ENCODE results near the gene CHAT. TPM values are rescaled to one million over a fixed set of nuclear protein-coding genes. Genes with fewer than 3 reads are reported as not detected.

The CHAT gene
- total RNA-seq, 1 experiment from 2014 or later = 0.18 TPM

DNA sequence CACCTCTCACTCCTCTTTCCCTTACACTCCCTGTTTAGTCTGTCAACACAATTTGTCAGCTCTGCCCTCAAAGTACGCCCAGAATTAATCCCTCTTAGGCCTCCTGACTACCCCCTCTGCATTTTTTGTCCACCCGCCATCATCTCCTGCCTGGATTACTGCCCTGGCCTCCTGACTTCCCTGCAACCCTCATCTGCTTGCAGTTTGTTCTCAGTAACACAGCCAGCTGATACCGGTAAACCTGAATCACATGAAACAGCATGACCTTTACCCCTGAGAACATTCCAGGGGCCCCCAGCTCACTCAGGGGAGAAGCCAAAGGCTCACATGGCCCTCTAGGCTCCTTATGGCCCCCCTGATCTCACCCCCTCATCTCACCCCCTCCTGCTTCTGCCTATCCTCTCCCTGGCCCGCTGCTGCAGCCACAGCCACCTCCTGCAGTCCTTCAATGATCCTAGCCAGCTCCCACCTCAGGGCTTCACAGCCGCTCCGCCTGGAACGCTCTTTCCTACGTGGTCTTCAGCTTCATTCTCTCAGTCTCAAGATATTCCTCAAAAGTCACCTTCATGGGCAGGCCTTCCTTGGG, 74.5 kb downstream of the CHAT start:
- Mint-ChIP-seq H3K4me3 (ENCODE audit: unreplicated experiment) (no peak overlapping the region), H3K27me3 (ENCODE audit: insufficient read depth, unreplicated experiment) (no peaks in the 10 kb centered on the region), H3K36me3 (ENCODE audit: insufficient read depth, unreplicated experiment) (no peaks in the 10 kb centered on the region), H3K4me1 (ENCODE audit: low read depth, unreplicated experiment) (peaks cover 14% of the 10 kb centered on the region), H3K9me3 (ENCODE audit: unreplicated experiment) (peaks cover 10% of the 10 kb centered on the region), H3K27ac (ENCODE audit: unreplicated experiment) (no peak overlapping the region)
- TF ChIP-seq, protein P1, sequence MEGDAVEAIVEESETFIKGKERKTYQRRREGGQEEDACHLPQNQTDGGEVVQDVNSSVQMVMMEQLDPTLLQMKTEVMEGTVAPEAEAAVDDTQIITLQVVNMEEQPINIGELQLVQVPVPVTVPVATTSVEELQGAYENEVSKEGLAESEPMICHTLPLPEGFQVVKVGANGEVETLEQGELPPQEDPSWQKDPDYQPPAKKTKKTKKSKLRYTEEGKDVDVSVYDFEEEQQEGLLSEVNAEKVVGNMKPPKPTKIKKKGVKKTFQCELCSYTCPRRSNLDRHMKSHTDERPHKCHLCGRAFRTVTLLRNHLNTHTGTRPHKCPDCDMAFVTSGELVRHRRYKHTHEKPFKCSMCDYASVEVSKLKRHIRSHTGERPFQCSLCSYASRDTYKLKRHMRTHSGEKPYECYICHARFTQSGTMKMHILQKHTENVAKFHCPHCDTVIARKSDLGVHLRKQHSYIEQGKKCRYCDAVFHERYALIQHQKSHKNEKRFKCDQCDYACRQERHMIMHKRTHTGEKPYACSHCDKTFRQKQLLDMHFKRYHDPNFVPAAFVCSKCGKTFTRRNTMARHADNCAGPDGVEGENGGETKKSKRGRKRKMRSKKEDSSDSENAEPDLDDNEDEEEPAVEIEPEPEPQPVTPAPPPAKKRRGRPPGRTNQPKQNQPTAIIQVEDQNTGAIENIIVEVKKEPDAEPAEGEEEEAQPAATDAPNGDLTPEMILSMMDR (IDR thresholded peaks at IDR 0.05; ENCODE audit: insufficient read depth in 1 of 2, low read depth in 1 of 2, low read length in 1 of 2, severe bottlenecking in 1 of 2, unreplicated experiment in 1 of 2) = no peak
- DNase-seq = peak in 1 of 2 experiments; percentile 30
- H3K4me3 ChIP-seq (ENCODE audit: low read depth, low read length) = no peak overlapping the region
- ChIA-PET POLR2A (no interaction called here), CTCF (interaction anchor here (0.7 kb wide), 1 partner anchor 74 kb away, joined by 9 read pairs; the partner anchor contains the start of gene OGDHL)
- intact Hi-C loops (cut with micrococcal nuclease; ENCODE audit: unreplicated experiment) = no loop called here
- no peaks in the 10 kb centered on the region for H3K36me3 ChIP-seq (ENCODE audit: control insufficient read depth, insufficient read depth, low read length)
- peaks cover 8% of the 10 kb centered on the region; the same call in 1 of the 2 replicates for H3K4me1 ChIP-seq
- no peaks in the 10 kb centered on the region for H3K27me3 ChIP-seq (replicated peaks; ENCODE audit: control insufficient read depth, insufficient read depth, low read length)
- BruUV-seq (replicated peaks) = no TSS peak
- H3K9me3 ChIP-seq = peaks cover 5% of the 10 kb centered on the region; the same call in 1 of the 2 replicates

GRCh38 chr10:49688920-49689319, 75.1 kb downstream of the CHAT start:
- Mint-ChIP-seq H3K36me3 (ENCODE audit: insufficient read depth, unreplicated experiment) (no peaks in the 10 kb centered on the region), H3K27ac (ENCODE audit: unreplicated experiment) (no peak overlapping the region), H3K4me3 (ENCODE audit: unreplicated experiment) (no peak overlapping the region), H3K9me3 (ENCODE audit: unreplicated experiment) (peaks cover 10% of the 10 kb centered on the region), H3K27me3 (ENCODE audit: insufficient read depth, unreplicated experiment) (no peaks in the 10 kb centered on the region), H3K4me1 (ENCODE audit: low read depth, unreplicated experiment) (peaks cover 14% of the 10 kb centered on the region)
- ChIA-PET CTCF (interaction anchor here (0.7 kb wide), 1 partner anchor 73 kb away, joined by 9 read pairs; the partner anchor contains the start of gene OGDHL), POLR2A (no interaction called here)
- peaks cover 5% of the 10 kb centered on the region; the same call in 1 of the 2 replicates for H3K9me3 ChIP-seq
- BruUV-seq (replicated peaks) = no TSS peak
- TF ChIP-seq, protein P1 (IDR thresholded peaks at IDR 0.05; ENCODE audit: insufficient read depth in 1 of 2, low read depth in 1 of 2, low read length in 1 of 2, severe bottlenecking in 1 of 2, unreplicated experiment in 1 of 2) = no peak
- H3K4me1 ChIP-seq = peaks cover 8% of the 10 kb centered on the region; the same call in 1 of the 2 replicates
- H3K27me3 ChIP-seq (replicated peaks; ENCODE audit: control insufficient read depth, insufficient read depth, low read length) = no peaks in the 10 kb centered on the region
- intact Hi-C loops (cut with micrococcal nuclease; ENCODE audit: unreplicated experiment) = no loop called here
- no peaks in the 10 kb centered on the region for H3K36me3 ChIP-seq (ENCODE audit: control insufficient read depth, insufficient read depth, low read length)
- no peak for DNase-seq
- no peak overlapping the region for H3K4me3 ChIP-seq (ENCODE audit: low read depth, low read length)

- H3K36me3 ChIP-seq (ENCODE audit: control insufficient read depth, insufficient read depth, low read length) = no peaks in the 10 kb centered on the region
- no peak overlapping the region for H3K27ac Mint-ChIP-seq (ENCODE audit: unreplicated experiment)
- DNase-seq = no peak
- no peak overlapping the region for H3K4me3 Mint-ChIP-seq (ENCODE audit: unreplicated experiment)
- intact Hi-C loops (cut with micrococcal nuclease; ENCODE audit: unreplicated experiment) = no loop called here
- H3K27me3 Mint-ChIP-seq (ENCODE audit: insufficient read depth, unreplicated experiment) = no peaks in the 10 kb centered on the region
- BruUV-seq (replicated peaks) = no TSS peak
- no peaks in the 10 kb centered on the region for H3K27me3 ChIP-seq (replicated peaks; ENCODE audit: control insufficient read depth, insufficient read depth, low read length)
- peaks cover 5% of the 10 kb centered on the region for H3K9me3 Mint-ChIP-seq (ENCODE audit: unreplicated experiment)
- ChIA-PET POLR2A (no interaction called here), CTCF (no interaction called here)
- H3K9me3 ChIP-seq = peaks cover 5% of the 10 kb centered on the region; the same call in 1 of the 2 replicates
- H3K36me3 Mint-ChIP-seq (ENCODE audit: insufficient read depth, unreplicated experiment) = no peaks in the 10 kb centered on the region
- TF ChIP-seq, protein P1 (IDR thresholded peaks at IDR 0.05; ENCODE audit: insufficient read depth in 1 of 2, low read depth in 1 of 2, low read length in 1 of 2, severe bottlenecking in 1 of 2, unreplicated experiment in 1 of 2) = no peak
- H3K4me1 ChIP-seq = peaks cover 8% of the 10 kb centered on the region; the same call in 1 of the 2 replicates
- H3K4me3 ChIP-seq (ENCODE audit: low read depth, low read length) = no peak overlapping the region
- peaks cover 14% of the 10 kb centered on the region for H3K4me1 Mint-ChIP-seq (ENCODE audit: low read depth, unreplicated experiment)
These were observed 76.2 kb downstream of the CHAT start for GRCh38 chr10:49689882-49690510.

Data from Caco-2 (cell line).